ENCODE data around the gene GRM4. TPM values are rescaled to one million over a fixed set of nuclear protein-coding genes. Genes with fewer than 3 reads are reported as not detected.

Gene GRM4
- total RNA-seq, 1 experiment from 2014 or later, result not detected

GRCh38 chr6:34147906-34148630, 2.2 kb upstream of the GRM4 start:
- intact Hi-C loops (cut with micrococcal nuclease), result no loop called here
- no peak for TF ChIP-seq CTCF (IDR thresholded peaks at IDR 0.05; ENCODE audit: unreplicated experiment)
- Mint-ChIP-seq H3K36me3 (ENCODE audit: insufficient read depth, unreplicated experiment) (no peaks in the 10 kb centered on the region), H3K4me1 (ENCODE audit: insufficient read depth, unreplicated experiment) (no peaks in the 10 kb centered on the region), H3K4me3 (ENCODE audit: unreplicated experiment) (no peak overlapping the region), H3K27ac (ENCODE audit: low read depth, unreplicated experiment) (no peak overlapping the region), H3K27me3 (ENCODE audit: insufficient read depth, unreplicated experiment) (peaks cover 56% of the 10 kb centered on the region), H3K9me3 (ENCODE audit: unreplicated experiment) (no peaks in the 10 kb centered on the region)
- POLR2A ChIA-PET, result no interaction called here
- no TSS peak for BruUV-seq (replicated peaks)
- DNase-seq (ENCODE audit: unreplicated experiment), result no peak
- CTCF ChIA-PET, result no interaction called here

- no peaks in the 10 kb centered on the region for H3K36me3 Mint-ChIP-seq (ENCODE audit: insufficient read depth, unreplicated experiment)
- H3K4me3 Mint-ChIP-seq (ENCODE audit: unreplicated experiment), result no peak overlapping the region
- peak; percentile 52 for DNase-seq (ENCODE audit: unreplicated experiment)
- intact Hi-C loops (cut with micrococcal nuclease), result no loop called here
- no TSS peak for BruUV-seq (replicated peaks)
- H3K27ac Mint-ChIP-seq (ENCODE audit: low read depth, unreplicated experiment), result no peak overlapping the region
- no peak for TF ChIP-seq CTCF (IDR thresholded peaks at IDR 0.05; ENCODE audit: unreplicated experiment)
- ChIA-PET POLR2A (no interaction called here), CTCF (interaction anchor here (0.6 to 1.0 kb wide), 3 partner anchors 311 to 406 kb away, joined by 3 to 4 read pairs (median 3); no protein-coding TSS in a partner anchor)
- H3K9me3 Mint-ChIP-seq (ENCODE audit: unreplicated experiment), result no peaks in the 10 kb centered on the region
- H3K27me3 Mint-ChIP-seq (ENCODE audit: insufficient read depth, unreplicated experiment), result peaks cover 52% of the 10 kb centered on the region
- no peaks in the 10 kb centered on the region for H3K4me1 Mint-ChIP-seq (ENCODE audit: insufficient read depth, unreplicated experiment)
Measured at GRCh38 chr6:34146801-34147592, 1.1 kb upstream of the GRM4 start.

- H3K9me3 Mint-ChIP-seq (ENCODE audit: unreplicated experiment), result no peaks in the 10 kb centered on the region
- ChIA-PET POLR2A (no interaction called here), CTCF (interaction anchor here (0.6 to 1.0 kb wide), 3 partner anchors 9 to 436 kb away, joined by 3 read pairs; no protein-coding TSS in a partner anchor)
- intact Hi-C loops (cut with micrococcal nuclease), result no loop called here
- H3K27ac Mint-ChIP-seq (ENCODE audit: low read depth, unreplicated experiment), result no peak overlapping the region
- H3K36me3 Mint-ChIP-seq (ENCODE audit: insufficient read depth, unreplicated experiment), result peaks cover 5% of the 10 kb centered on the region
- peak; percentile 14 for DNase-seq (ENCODE audit: unreplicated experiment)
- no peaks in the 10 kb centered on the region for H3K4me1 Mint-ChIP-seq (ENCODE audit: insufficient read depth, unreplicated experiment)
- TF ChIP-seq CTCF (IDR thresholded peaks at IDR 0.05; ENCODE audit: unreplicated experiment), result no peak
- H3K4me3 Mint-ChIP-seq (ENCODE audit: unreplicated experiment), result peak overlapping the region; percentile 53
- H3K27me3 Mint-ChIP-seq (ENCODE audit: insufficient read depth, unreplicated experiment), result peaks cover 46% of the 10 kb centered on the region
- BruUV-seq (replicated peaks), result no TSS peak
Measured at GRCh38 chr6:34145161-34146020, 496 bp downstream of the GRM4 start.

All from MCF 10A (cell line).